ENCODE results near the gene NDUFV1. TPM values are rescaled to one million over a fixed set of nuclear protein-coding genes. Genes with fewer than 3 reads are reported as not detected.

NDUFV1 gene
- total and polyA plus RNA-seq, 2 donors (not counting 1 experiment from before 2014, with no cell fraction given), result 238 to 315 TPM

- H3K27me3 ChIP-seq (replicated peaks in 1 of 4; ENCODE audit: control extremely low read depth in 1 of 4, control insufficient read depth in 3 of 4, insufficient read depth in 4 of 4, low read length in 3 of 4), result peaks cover 0 to 3% (median 0%) of the 10 kb centered on the region in 4 experiments
- TF ChIP-seq CTCF (IDR thresholded peaks at IDR 0.05), result no peak
- TF ChIP-seq EZH2 (IDR thresholded peaks at IDR 0.05; ENCODE audit: borderline replicate concordance, insufficient read depth, low read depth, low read length, poor library complexity, severe bottlenecking), result no peak
- H3K9ac ChIP-seq (ENCODE audit: low read length), result no peak overlapping the region
- no peak overlapping the region for H2AFZ ChIP-seq (ENCODE audit: insufficient read depth, low read depth, low read length, poor library complexity, severe bottlenecking)
- DNase-seq (no peak), ATAC-seq (ENCODE audit: low read depth) (no peak)
- H3K9me3 ChIP-seq (ENCODE audit: control extremely low read depth in 1 of 3, control insufficient read depth in 2 of 3, insufficient read depth in 1 of 3, low read length in 2 of 3), result peaks cover 0 to 1% (median 0%) of the 10 kb centered on the region in 3 donors
- peaks cover 22% of the 10 kb centered on the region for H3K4me1 Mint-ChIP-seq
- H3K4me3 ChIP-seq (ENCODE audit: control extremely low read depth in 1 of 5, extremely low read depth in 1 of 5, insufficient read depth in 1 of 5, low read depth in 2 of 5, low read length in 4 of 5), result no peak overlapping the region
- WGBS (ENCODE audit: insufficient coverage), result 75% methylated on average over 14 of the region's 19 CpGs
- peak overlapping the region; percentile 55 for H3K4me3 Mint-ChIP-seq
- intact Hi-C loops (cut with micrococcal nuclease), result no loop called here
- no peak overlapping the region for H3K27ac Mint-ChIP-seq
- H3K4me1 ChIP-seq (ENCODE audit: control insufficient read depth in 2 of 2, insufficient read depth in 2 of 2, low read length in 2 of 2), result peaks cover 11 to 26% of the 10 kb centered on the region in 2 donors
- no peaks in the 10 kb centered on the region for H3K79me2 ChIP-seq (ENCODE audit: control insufficient read depth, insufficient read depth, low read length)
- H3K9me3 Mint-ChIP-seq (ENCODE audit: insufficient read depth), result no peaks in the 10 kb centered on the region
- ChIA-PET POLR2A (no interaction called here), CTCF (interaction anchor here (1.6 kb wide), 1 partner anchor 14 kb away, joined by 6 read pairs; no protein-coding TSS in a partner anchor)
- peaks cover 6% of the 10 kb centered on the region for H3K27me3 Mint-ChIP-seq
- H3K27ac ChIP-seq (ENCODE audit: low read length in 2 of 2), result no peak overlapping the region
- no peaks in the 10 kb centered on the region for H3K36me3 ChIP-seq (replicated peaks in 1 of 2; ENCODE audit: control extremely low read depth in 1 of 2, control insufficient read depth in 1 of 2, extremely low read depth in 1 of 2, insufficient read depth in 2 of 2, low read length in 1 of 2)
- H4K20me1 ChIP-seq (ENCODE audit: control insufficient read depth, insufficient read depth, low read length, poor library complexity, severe bottlenecking), result no peaks in the 10 kb centered on the region
- H3K4me2 ChIP-seq (replicated peaks; ENCODE audit: low read depth, low read length, poor library complexity, severe bottlenecking), result peak overlapping the region; percentile 7
Measured at GRCh38 chr11:67558084-67558772, 48.5 kb upstream of the NDUFV1 start.

- intact Hi-C loops (cut with micrococcal nuclease), result no loop called here
- Mint-ChIP-seq H3K9me3 (ENCODE audit: insufficient read depth) (no peaks in the 10 kb centered on the region), H3K27ac (no peak overlapping the region), H3K4me3 (peak overlapping the region; percentile 38), H3K4me1 (peaks cover 22% of the 10 kb centered on the region), H3K27me3 (peaks cover 6% of the 10 kb centered on the region)
- Histone ChIP-seq H2AFZ (ENCODE audit: insufficient read depth, low read depth, low read length, poor library complexity, severe bottlenecking) (no peak overlapping the region), H3K9me3 (ENCODE audit: control extremely low read depth in 1 of 3, control insufficient read depth in 2 of 3, insufficient read depth in 1 of 3, low read length in 2 of 3) (no peaks in the 10 kb centered on the region), H3K4me2 (replicated peaks; ENCODE audit: low read depth, low read length, poor library complexity, severe bottlenecking) (peak overlapping the region; percentile 31), H3K27ac (ENCODE audit: low read length in 2 of 2) (no peak overlapping the region), H4K20me1 (ENCODE audit: control insufficient read depth, insufficient read depth, low read length, poor library complexity, severe bottlenecking) (no peaks in the 10 kb centered on the region), H3K27me3 (replicated peaks in 1 of 4; ENCODE audit: control extremely low read depth in 1 of 4, control insufficient read depth in 3 of 4, insufficient read depth in 4 of 4, low read length in 3 of 4) (peaks cover 0 to 7% (median 0%) of the 10 kb centered on the region in 4 experiments), H3K79me2 (ENCODE audit: control insufficient read depth, insufficient read depth, low read length) (no peaks in the 10 kb centered on the region), H3K9ac (ENCODE audit: low read length) (no peak overlapping the region), H3K4me3 (ENCODE audit: control extremely low read depth in 1 of 5, extremely low read depth in 1 of 5, insufficient read depth in 1 of 5, low read depth in 2 of 5, low read length in 4 of 5) (no peak overlapping the region), H3K4me1 (ENCODE audit: control insufficient read depth in 2 of 2, insufficient read depth in 2 of 2, low read length in 2 of 2) (peaks cover 11 to 26% of the 10 kb centered on the region in 2 donors), H3K36me3 (replicated peaks in 1 of 2; ENCODE audit: control extremely low read depth in 1 of 2, control insufficient read depth in 1 of 2, extremely low read depth in 1 of 2, insufficient read depth in 2 of 2, low read length in 1 of 2) (no peaks in the 10 kb centered on the region)
- 38% methylated on average over 4 of the region's 10 CpGs for WGBS (ENCODE audit: insufficient coverage)
- TF ChIP-seq CTCF (IDR thresholded peaks at IDR 0.05) (no peak), EZH2 (IDR thresholded peaks at IDR 0.05; ENCODE audit: borderline replicate concordance, insufficient read depth, low read depth, low read length, poor library complexity, severe bottlenecking) (no peak)
- ATAC-seq (ENCODE audit: low read depth) (peak; percentile 36), DNase-seq (no peak)
- ChIA-PET CTCF (interaction anchor here (0.5 to 5.3 kb wide), 4 partner anchors 11 to 206 kb away, joined by 3 to 20 read pairs (median 4); partner anchors contain the start of gene PPP1CA), POLR2A (interaction anchor here (0.9 kb wide), 1 partner anchor 22 kb away, joined by 5 read pairs; the partner anchor contains the start of gene GSTP1)
Measured at GRCh38 chr11:67561971-67562619, 44.6 kb upstream of the NDUFV1 start.
